ENCODE data around the gene DNAH8. TPM values are rescaled to one million over a fixed set of nuclear protein-coding genes. Genes with fewer than 3 reads are reported as not detected.
"Not testable (repeated sequence)": the region's sequence is repeated elsewhere in the genome, so short reads cannot be mapped to it uniquely, and the experiment has no call there.

DNAH8 gene
- total RNA-seq, 1 experiment from 2014 or later: not detected

DNA sequence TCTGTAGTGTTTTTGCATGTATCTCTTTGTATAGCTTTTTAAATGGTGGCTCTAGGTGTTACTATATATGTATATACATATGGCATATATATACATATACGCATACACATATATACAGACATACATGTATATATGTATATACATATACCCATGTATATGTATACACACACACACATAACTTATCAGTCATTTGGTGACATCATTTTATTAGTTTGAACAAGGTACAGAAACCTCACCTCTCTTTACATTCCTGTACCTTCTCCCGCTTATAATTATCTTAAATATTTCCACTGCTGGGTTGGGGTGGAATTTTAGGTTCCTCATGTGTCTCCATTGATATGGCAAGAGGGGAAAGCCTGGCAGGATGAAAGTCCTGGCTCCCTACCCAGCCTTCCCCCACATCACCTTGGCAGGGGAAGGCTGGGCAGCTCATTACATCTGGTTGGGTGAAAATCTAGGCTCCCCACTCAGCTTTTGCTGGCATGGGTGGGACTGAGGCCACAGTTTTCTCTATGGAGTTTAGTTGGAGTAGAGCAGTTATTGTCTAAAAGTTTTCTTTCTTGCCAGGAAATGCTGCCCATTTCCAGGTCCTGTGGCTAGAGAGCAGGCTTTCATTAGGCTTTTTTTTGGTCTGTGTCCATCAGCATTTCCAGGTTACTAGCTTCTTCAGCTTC lies 19.7 kb upstream of the DNAH8 start:
- Histone ChIP-seq H4K20me1 (ENCODE audit: insufficient read depth, low read depth, low read length) (peaks cover 5% of the 10 kb centered on the region; the same call in 1 of the 2 replicates), H3K9me2 (replicated peaks; ENCODE audit: insufficient read depth, low read length) (no peaks in the 10 kb centered on the region), H3K4me1 (ENCODE audit: low read length) (peaks cover 25% of the 10 kb centered on the region), H3K4me2 (ENCODE audit: low read depth, low read length, poor library complexity, severe bottlenecking) (no peak overlapping the region), H3K27me3 (ENCODE audit: low read length) (no peaks in the 10 kb centered on the region), H3K9me3 (ENCODE audit: low read length) (peaks cover 3% of the 10 kb centered on the region; the same call in 1 of the 2 replicates), H3K9ac (ENCODE audit: low read length) (no peak overlapping the region), H3K36me3 (ENCODE audit: insufficient read depth, low read length) (peaks cover 5% of the 10 kb centered on the region), H3K79me2 (ENCODE audit: low read length) (peaks cover 94% of the 10 kb centered on the region), H3K4me3 (ENCODE audit: low read length) (no peak overlapping the region), H3K27ac (ENCODE audit: low read length) (no peak overlapping the region; the same call in 1 of the 2 replicates), H2AFZ (ENCODE audit: low read length) (no peak overlapping the region)
- DNase-seq: no peak

DNA sequence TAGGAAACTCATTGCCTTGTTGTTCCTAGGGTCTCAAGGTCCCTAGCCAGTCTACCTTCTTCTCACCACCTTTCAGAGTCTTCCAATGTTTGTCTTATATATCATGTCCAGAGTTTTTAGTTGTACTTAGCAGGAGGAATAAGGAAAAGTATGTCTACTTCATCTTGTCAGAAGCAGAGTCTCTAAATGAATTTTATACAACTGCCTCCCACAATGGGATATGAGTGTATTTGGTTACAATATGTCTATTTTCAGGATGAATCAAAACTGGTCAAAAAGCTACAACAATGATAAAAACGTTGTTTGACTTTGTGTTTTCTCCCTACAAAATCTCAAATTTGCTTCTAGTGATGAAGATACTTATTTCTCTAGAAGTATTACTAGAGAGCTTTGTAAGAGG lies 19.2 kb upstream of the DNAH8 start:
- peaks cover 19% of the 10 kb centered on the region for H3K4me1 ChIP-seq (ENCODE audit: low read length)
- peaks cover 94% of the 10 kb centered on the region for H3K79me2 ChIP-seq (ENCODE audit: low read length)
- no peaks in the 10 kb centered on the region for H3K9me2 ChIP-seq (replicated peaks; ENCODE audit: insufficient read depth, low read length)
- no peak overlapping the region for H3K4me2 ChIP-seq (ENCODE audit: low read depth, low read length, poor library complexity, severe bottlenecking)
- H3K36me3 ChIP-seq (ENCODE audit: insufficient read depth, low read length): peaks cover 9% of the 10 kb centered on the region
- no peak overlapping the region for H3K9ac ChIP-seq (ENCODE audit: low read length)
- DNase-seq: no peak
- no peak overlapping the region for H2AFZ ChIP-seq (ENCODE audit: low read length)
- no peaks in the 10 kb centered on the region for H3K27me3 ChIP-seq (ENCODE audit: low read length)
- peaks cover 5% of the 10 kb centered on the region; the same call in 1 of the 2 replicates for H3K9me3 ChIP-seq (ENCODE audit: low read length)
- no peak overlapping the region; the same call in 1 of the 2 replicates for H3K27ac ChIP-seq (ENCODE audit: low read length)
- no peak overlapping the region for H3K4me3 ChIP-seq (ENCODE audit: low read length)
- peaks cover 5% of the 10 kb centered on the region; the same call in 1 of the 2 replicates for H4K20me1 ChIP-seq (ENCODE audit: insufficient read depth, low read depth, low read length)

DNA sequence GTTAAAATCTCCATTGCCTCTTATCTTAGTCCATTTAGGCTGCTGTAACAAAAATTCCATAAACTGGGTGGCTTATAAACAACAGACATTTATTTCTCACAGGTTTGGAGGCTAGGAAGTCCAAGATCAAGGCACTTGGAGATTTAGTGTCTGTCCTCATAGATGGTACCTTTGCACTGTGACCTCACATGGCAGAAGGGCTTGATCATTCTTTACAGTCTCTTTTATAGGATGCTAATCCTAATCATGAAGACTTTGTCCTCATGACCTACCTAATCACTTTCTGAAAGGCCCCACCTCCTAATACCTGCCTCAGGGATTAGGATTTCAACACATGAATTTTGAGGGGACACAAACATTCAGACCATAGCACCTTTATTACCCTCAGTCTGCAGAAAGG lies 18.8 kb upstream of the DNAH8 start:
- Histone ChIP-seq H3K27ac (ENCODE audit: low read length) (no peak overlapping the region), H4K20me1 (ENCODE audit: insufficient read depth, low read depth, low read length) (peaks cover 5% of the 10 kb centered on the region; the same call in 1 of the 2 replicates), H3K4me2 (ENCODE audit: low read depth, low read length, poor library complexity, severe bottlenecking) (no peak overlapping the region), H3K79me2 (ENCODE audit: low read length) (peaks cover 94% of the 10 kb centered on the region), H3K4me3 (ENCODE audit: low read length) (no peak overlapping the region), H3K4me1 (ENCODE audit: low read length) (peaks cover 19% of the 10 kb centered on the region), H3K9me2 (replicated peaks; ENCODE audit: insufficient read depth, low read length) (no peaks in the 10 kb centered on the region), H3K27me3 (ENCODE audit: low read length) (no peaks in the 10 kb centered on the region), H2AFZ (ENCODE audit: low read length) (no peak overlapping the region), H3K36me3 (ENCODE audit: insufficient read depth, low read length) (peaks cover 13% of the 10 kb centered on the region), H3K9ac (ENCODE audit: low read length) (no peak overlapping the region), H3K9me3 (ENCODE audit: low read length) (peaks cover 9% of the 10 kb centered on the region; the same call in 1 of the 2 replicates)
- DNase-seq: no peak

DNA sequence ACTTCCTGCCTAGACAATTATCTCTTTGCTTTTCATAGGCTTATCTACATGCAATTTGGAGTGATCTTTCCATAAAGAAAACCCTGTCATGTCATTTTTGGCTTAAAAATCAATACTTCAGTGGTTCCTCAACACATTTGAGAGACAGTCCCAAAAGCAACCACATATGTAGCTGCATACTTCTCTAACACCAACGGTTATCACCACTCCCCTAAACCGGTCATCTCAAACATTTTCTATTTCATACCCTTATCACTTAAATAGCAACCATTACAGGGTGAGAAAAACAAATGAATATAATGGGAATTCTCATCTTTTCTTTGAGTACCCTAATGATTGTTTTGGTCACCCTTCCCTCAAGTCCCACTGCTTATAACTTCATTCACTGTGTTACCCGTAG lies 17.3 kb upstream of the DNAH8 start:
- H3K4me3 ChIP-seq (ENCODE audit: low read length): no peak overlapping the region
- H3K4me2 ChIP-seq (ENCODE audit: low read depth, low read length, poor library complexity, severe bottlenecking): no peak overlapping the region
- no peak overlapping the region for H3K9ac ChIP-seq (ENCODE audit: low read length)
- no peak overlapping the region for H2AFZ ChIP-seq (ENCODE audit: low read length)
- H3K27me3 ChIP-seq (ENCODE audit: low read length): no peaks in the 10 kb centered on the region
- H3K79me2 ChIP-seq (ENCODE audit: low read length): peaks cover 94% of the 10 kb centered on the region
- no peaks in the 10 kb centered on the region for H3K9me2 ChIP-seq (replicated peaks; ENCODE audit: insufficient read depth, low read length)
- H3K36me3 ChIP-seq (ENCODE audit: insufficient read depth, low read length): peaks cover 17% of the 10 kb centered on the region
- peaks cover 5% of the 10 kb centered on the region; the same call in 1 of the 2 replicates for H4K20me1 ChIP-seq (ENCODE audit: insufficient read depth, low read depth, low read length)
- DNase-seq: no peak
- H3K27ac ChIP-seq (ENCODE audit: low read length): no peak overlapping the region
- H3K4me1 ChIP-seq (ENCODE audit: low read length): peaks cover 15% of the 10 kb centered on the region
- peaks cover 11% of the 10 kb centered on the region; the same call in 1 of the 2 replicates for H3K9me3 ChIP-seq (ENCODE audit: low read length)

DNA sequence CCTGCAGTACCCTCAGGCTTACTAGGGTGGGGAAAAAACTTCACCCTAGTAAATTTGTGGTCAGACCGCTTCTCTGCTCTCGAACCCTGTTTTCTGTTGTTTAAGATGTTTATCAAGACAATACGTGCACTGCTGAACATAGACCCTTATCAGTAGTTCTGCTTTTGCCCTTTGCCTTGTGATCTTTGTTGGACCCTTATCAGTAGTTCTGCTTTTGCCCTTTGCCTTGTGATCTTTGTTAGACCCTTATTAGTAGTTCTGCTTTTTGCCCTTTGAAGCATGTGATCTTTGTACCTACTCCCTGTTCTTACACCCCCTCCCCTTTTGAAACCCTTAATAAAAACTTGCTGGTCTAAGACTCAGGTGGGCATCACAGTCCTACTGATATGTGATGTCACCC lies 15.4 kb upstream of the DNAH8 start:
- not testable (repeated sequence) for H3K9me2 ChIP-seq (replicated peaks; ENCODE audit: insufficient read depth, low read length); DNase-seq; H2AFZ ChIP-seq (ENCODE audit: low read length); H3K4me3 ChIP-seq (ENCODE audit: low read length); H3K27me3 ChIP-seq (ENCODE audit: low read length); H3K9ac ChIP-seq (ENCODE audit: low read length); H3K27ac ChIP-seq (ENCODE audit: low read length); H4K20me1 ChIP-seq (ENCODE audit: insufficient read depth, low read depth, low read length); H3K4me2 ChIP-seq (ENCODE audit: low read depth, low read length, poor library complexity, severe bottlenecking)
- H3K9me3 ChIP-seq (ENCODE audit: low read length): peaks cover 11% of the 10 kb centered on the region; the same call in 1 of the 2 replicates
- peaks cover 18% of the 10 kb centered on the region for H3K4me1 ChIP-seq (ENCODE audit: low read length)
- H3K79me2 ChIP-seq (ENCODE audit: low read length): peaks cover 79% of the 10 kb centered on the region
- H3K36me3 ChIP-seq (ENCODE audit: insufficient read depth, low read length): peaks cover 17% of the 10 kb centered on the region

DNA sequence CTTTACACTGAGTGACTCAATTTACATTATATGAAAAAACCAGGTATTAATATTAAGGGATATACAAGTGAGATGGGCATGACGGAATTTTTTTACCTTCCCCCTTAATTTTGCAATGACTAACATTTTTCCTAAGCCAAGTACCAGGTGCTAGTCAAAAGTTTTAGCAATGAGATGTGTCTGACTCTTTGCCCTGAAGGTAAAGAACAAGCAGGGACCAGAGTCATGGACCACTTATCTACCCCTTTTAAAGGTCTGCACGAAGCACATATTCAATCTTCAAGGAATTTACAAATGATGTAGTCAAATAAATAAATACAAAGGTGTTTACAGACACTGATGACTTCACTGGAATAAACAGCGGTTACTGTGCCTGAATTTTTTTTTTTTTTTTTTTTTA lies 13.6 kb upstream of the DNAH8 start:
- no peak overlapping the region for H3K9ac ChIP-seq (ENCODE audit: low read length)
- H3K9me2 ChIP-seq (replicated peaks; ENCODE audit: insufficient read depth, low read length): no peaks in the 10 kb centered on the region
- H2AFZ ChIP-seq (ENCODE audit: low read length): no peak overlapping the region
- peak overlapping the region; percentile 93 for H3K4me2 ChIP-seq (ENCODE audit: low read depth, low read length, poor library complexity, severe bottlenecking)
- no peaks in the 10 kb centered on the region for H4K20me1 ChIP-seq (ENCODE audit: insufficient read depth, low read depth, low read length)
- no peaks in the 10 kb centered on the region for H3K27me3 ChIP-seq (ENCODE audit: low read length)
- peaks cover 61% of the 10 kb centered on the region for H3K79me2 ChIP-seq (ENCODE audit: low read length)
- no peak for DNase-seq
- H3K36me3 ChIP-seq (ENCODE audit: insufficient read depth, low read length): peaks cover 17% of the 10 kb centered on the region
- H3K27ac ChIP-seq (ENCODE audit: low read length): no peak overlapping the region
- H3K9me3 ChIP-seq (ENCODE audit: low read length): peaks cover 11% of the 10 kb centered on the region; the same call in 1 of the 2 replicates
- H3K4me1 ChIP-seq (ENCODE audit: low read length): peaks cover 18% of the 10 kb centered on the region
- peak overlapping the region; percentile 90 for H3K4me3 ChIP-seq (ENCODE audit: low read length)

DNA sequence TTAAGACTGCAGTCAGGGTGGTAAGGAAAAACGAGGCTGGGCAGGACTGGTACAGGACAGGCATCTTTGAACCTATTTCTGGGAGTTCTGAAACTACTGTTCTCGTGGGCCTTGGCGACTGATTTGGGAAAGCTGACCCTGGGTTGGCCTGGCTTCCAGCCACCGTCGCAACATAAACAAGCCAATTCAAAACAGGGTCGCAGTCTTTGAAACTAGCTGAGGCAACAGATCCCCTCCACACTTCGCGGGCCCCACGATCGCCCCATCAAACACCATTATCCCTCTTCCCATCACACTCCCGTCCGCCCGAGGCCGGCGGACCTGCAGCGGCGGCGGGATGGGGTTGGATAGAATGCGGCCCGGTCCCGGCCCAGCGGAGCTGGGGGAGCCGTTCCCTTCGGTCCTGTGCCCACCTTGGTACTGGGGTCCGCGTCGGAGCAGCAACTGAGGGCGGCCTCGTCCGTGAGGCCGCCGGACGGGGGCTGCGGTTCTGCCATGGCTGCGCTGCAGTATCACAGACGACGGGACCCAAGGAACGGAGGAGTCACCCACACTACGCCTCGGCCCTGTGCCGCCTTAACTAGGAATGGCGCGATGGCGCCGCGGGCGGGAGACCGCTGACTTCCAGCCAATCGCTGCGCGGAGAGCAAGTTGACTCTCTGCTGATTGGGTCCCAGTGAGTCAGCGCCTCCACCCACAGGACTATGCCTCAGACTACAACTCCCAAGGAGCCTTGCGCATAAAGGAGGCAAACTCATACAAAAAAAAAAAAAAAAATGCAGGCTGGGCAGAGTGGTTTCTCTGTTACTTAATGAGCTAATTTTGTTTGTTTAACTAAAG lies 12.3 kb upstream of the DNAH8 start, which contains the start of gene GLO1:
TSS of gene GLO1 (minus strand) at position 588 of the 840 bp plus-strand sequence. CDS start at position 497, 91 bp downstream.
- H3K79me2 ChIP-seq (ENCODE audit: low read length): peaks cover 49% of the 10 kb centered on the region
- peak within 1 kb of the TSS; percentile 90 for H3K4me3 ChIP-seq (ENCODE audit: low read length)

More for the DNA sequence above, 12.3 kb upstream of the DNAH8 start, which contains the start of gene GLO1:
- Histone ChIP-seq H3K27ac (ENCODE audit: low read length) (peak within 1 kb of the TSS; percentile 73), H2AFZ (ENCODE audit: low read length) (peak within 1 kb of the TSS; percentile 49; the same call in 1 of the 2 replicates), H3K4me1 (ENCODE audit: low read length) (peaks cover 15% of the 10 kb centered on the region), H3K9me3 (ENCODE audit: low read length) (peaks cover 11% of the 10 kb centered on the region; the same call in 1 of the 2 replicates), H3K4me2 (ENCODE audit: low read depth, low read length, poor library complexity, severe bottlenecking) (peak within 1 kb of the TSS; percentile 93), H3K9ac (ENCODE audit: low read length) (peak within 1 kb of the TSS; percentile 85), H3K27me3 (ENCODE audit: low read length) (no peaks in the 10 kb centered on the region), H4K20me1 (ENCODE audit: insufficient read depth, low read depth, low read length) (no peaks in the 10 kb centered on the region), H3K9me2 (replicated peaks; ENCODE audit: insufficient read depth, low read length) (no peaks in the 10 kb centered on the region), H3K36me3 (ENCODE audit: insufficient read depth, low read length) (peaks cover 17% of the 10 kb centered on the region)
- DNase-seq: peak; percentile 99

Measured in Karpas-422 (cell line).